CD4-positive, alpha-beta T cell treated with Interferon alpha-2 for 1 hour (primary cell): Measurements from ENCODE around the gene VOPP1.

ENCODE experiments used
- DNase-seq, 2 donors: peaks; one replicate each; pipeline ENCODE4 v3.0.0-alpha.2; 2020 to 2022

VOPP1 gene

DNA sequence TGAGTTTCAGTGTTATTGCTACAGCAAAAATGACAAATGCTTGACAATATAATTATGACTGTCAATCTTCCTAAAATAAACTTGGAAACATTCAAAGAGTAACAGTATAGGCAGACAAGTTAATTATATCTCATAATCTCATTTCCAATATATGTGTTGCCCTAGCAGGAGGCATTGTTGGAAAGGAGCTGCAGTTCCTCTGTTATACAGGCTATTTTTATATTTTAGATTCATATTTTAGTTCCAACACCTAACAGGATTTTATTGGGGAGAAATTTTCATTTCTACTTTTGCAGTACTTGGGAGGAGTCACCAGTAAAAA is 19.3 kb downstream of the VOPP1 start:
- DNase-seq: no peak

DNA sequence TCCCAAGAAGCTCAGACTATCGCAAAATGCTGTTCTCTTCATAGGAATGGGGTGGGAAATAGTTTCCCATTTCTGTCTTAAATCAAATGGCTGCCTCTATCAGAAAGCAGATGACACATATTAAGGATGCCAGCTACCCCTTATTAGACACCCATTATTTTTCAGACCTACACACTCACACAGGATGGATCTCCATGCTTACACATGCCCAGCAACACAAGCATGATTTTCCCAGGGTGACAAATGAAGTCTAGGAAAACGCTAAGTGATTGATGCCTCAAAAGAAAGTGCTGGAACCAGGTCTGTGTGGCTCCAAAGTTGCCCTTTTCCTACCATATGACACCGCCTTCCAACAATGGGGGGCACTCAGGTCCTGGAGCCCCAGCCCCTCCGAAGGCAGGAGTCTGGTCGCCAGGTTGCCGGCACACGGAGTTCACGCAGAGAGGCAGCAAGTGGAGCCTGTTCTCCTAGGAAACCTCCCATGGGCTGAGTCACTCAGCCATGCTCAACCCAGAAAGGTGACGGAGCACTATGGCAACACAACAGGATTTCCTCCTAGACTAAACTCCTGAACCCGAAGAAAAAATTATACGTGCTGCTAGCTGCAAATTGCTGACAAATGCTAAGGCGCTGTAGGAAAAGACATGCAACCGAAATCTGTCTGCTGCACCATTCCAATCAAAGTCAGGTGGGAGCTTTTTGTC is 19.8 kb downstream of the VOPP1 start:
- DNase-seq: peak in 1 of 2 donors; percentile 41

- no peak for DNase-seq
Measured at GRCh38 chr7:55550841-55551537, 21.3 kb downstream of the VOPP1 start.

DNA sequence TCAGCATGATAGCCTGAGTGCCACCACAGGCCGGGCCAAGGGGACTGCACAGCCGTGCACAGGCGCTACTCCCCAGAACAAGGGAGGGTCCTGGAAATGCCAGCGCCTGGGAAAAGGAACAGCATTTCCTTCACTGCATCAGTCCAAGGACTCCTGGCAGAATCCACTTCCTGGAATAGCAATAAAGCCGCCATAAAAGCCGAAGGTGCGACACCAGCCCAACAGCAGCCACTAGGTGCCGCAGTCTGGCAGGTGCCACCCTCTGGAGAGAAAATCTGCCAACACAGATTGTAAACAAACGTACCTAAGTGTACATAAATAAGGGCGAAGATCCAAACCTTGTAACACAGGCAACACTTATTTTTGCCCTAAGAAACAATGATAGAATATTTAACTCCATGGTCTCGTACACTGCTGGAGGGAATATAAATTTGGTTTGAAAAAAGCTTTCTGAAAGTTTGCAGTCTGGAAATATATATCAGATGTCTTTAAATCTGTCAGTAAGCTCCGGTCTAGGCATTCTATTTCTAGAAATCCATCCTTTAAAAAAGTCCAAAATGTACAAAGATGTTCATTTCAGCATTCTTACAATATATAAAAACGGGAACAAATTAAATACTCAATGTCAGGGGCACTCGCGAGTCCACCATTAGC is 22.2 kb downstream of the VOPP1 start:
- no peak for DNase-seq

DNA sequence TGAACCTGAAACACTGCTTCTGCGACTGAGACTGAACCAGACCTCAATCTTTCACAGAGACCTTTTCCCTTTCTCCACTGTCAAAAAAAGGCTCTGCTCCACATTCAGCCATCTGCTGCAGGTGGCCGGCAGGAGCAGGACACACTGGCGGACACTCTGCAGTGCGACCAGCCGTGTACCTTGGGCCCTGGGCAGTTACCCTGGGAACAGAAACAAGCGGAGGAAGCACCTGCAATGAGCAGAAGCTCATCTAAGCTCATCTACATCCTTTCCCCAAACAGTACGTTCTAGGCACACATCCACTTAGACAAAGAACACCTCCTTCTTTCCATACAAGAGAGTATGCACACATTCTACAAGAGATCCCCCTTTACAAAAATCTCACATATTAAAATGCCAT is 22.8 kb downstream of the VOPP1 start:
- no peak for DNase-seq

DNA sequence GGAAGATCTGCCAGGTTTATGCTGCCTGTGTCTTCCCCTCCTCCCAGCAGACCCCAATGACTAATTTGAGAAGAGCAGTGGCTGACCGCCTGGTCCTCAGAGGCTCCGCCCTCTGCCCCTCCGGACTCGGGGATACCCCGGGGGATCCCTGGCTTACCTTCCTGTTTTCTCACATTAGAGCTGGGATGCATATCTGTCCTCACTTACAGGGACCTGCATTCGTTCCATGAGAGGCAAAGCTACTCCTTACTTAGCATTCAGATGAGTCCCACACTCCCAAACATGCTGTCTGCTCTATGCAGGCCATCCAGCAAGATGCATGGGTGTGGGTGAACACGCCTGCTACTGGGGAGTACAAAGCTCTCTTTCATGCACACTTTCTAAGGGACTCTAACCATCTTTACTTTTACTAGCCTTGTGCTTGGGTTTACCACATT is 24.0 kb downstream of the VOPP1 start:
- no peak for DNase-seq

GRCh38 chr7:55546814-55547213 is 25.5 kb downstream of the VOPP1 start:
- no peak for DNase-seq

DNA sequence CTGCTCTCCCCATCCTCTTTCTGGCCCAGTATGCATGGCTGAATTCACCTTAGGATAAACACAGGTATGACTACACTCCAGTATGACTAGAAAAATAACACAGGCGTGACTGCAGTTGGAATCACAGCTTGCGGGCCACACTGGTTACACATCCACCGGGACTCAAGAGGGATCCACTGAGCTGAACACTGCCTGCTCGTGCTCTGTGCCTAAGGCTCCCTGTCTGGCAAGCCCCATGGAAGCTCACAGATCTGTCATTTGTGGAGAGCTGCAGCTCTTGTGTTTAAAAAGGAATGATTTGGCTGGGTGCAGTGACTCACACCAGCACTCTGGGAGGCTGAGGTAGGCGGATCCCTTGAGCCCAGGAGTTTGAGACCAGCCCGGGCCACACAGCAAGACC is 26.8 kb downstream of the VOPP1 start:
- no peak for DNase-seq

- no peak for DNase-seq
Measured at GRCh38 chr7:55540226-55540858, 32.0 kb downstream of the VOPP1 start.

- no peak for DNase-seq
Measured at GRCh38 chr7:55539380-55539779, 32.9 kb downstream of the VOPP1 start.

DNA sequence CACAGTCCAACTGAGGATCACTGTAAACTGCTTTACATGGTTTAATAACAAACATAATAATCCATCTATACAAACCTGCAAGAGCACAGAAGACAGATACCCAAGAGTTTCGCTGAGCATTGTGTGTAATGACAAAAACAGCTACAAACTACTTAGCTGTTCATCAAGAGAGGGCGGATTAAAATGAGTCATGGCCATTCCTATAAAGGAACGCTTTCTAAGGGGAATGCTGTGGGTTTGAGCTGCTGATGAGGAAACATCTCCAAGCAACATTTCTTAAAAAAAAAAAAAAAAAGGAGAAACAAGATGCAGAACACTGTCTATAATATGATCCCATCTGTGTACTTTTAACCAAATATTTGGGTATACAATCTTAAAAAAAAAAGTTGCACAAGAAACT is 33.8 kb downstream of the VOPP1 start:
- DNase-seq: no peak

- no peak for DNase-seq
Measured at GRCh38 chr7:55537458-55537990, 34.8 kb downstream of the VOPP1 start.

DNA sequence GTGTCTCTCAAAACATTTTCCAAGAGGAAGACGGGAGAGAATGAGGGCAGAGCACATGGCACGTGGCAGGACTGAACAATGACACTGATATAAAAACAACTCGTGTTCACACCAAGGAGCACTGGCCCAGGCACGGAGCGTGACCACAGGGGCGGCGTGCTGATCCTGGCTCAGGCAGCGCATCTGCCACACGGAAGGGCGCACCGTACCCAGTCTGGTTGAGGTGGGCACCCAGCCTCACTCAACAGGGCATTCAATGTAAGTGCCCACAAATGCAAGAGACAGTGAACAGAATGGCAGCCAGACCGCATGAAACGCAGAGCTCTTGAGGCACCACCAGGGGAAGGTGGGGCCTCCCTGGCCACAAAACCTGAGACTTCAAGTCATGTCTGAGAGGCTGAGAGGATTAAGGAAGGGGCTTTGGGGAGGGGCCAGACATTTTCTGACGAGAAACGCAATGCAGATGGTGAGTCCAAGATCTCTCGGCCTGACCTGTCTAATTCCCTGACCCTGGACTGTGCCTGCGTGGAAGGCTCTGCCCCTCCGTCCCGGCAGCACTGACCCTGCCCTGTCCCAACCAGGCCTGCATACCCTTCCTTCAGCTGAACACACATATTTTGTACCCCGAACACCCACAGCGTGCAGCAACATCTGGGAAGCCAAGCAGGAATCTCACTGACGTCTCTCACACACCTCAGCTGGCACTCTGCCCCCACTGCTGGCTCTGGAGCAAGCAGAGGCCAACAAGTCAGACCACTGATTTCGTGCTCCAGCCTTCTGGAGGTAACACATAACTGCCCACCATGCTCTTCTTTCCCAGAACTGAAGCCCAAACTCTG is 35.5 kb downstream of the VOPP1 start:
- no peak for DNase-seq

DNA sequence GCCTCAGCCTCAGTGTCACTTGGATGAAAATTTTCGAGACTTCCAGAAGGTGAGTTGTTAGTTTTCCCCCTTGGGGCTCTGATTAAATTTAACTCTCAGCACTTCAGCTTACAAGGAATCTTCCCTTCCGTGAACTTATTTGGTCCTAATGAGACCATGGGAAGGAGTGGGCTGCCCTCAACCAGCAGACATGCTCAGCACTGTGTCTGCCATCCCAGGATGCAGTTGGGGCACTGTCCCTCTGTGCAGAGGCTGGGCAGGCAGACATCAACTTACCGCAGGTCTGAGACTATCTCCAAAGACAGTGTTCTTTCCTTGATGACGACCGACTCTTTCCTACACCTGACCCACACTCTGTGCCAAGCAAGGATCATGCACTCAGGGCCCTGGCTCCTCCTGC is 36.7 kb downstream of the VOPP1 start:
- no peak for DNase-seq

- no peak for DNase-seq
Measured at GRCh38 chr7:55534916-55535590, 37.2 kb downstream of the VOPP1 start.

GRCh38 chr7:55534262-55534915 is 37.9 kb downstream of the VOPP1 start:
- DNase-seq: peak; percentile 63 to 83

- no peak for DNase-seq
Measured at GRCh38 chr7:55533729-55534080, 38.6 kb downstream of the VOPP1 start.

GRCh38 chr7:55533050-55533728 is 39.1 kb downstream of the VOPP1 start:
- DNase-seq: peak; percentile 87

- DNase-seq: no peak
Measured at GRCh38 chr7:55532150-55532917, 40.0 kb downstream of the VOPP1 start.

GRCh38 chr7:55531536-55531935 is 40.8 kb downstream of the VOPP1 start:
- DNase-seq: no peak
